Activated CD8-positive, alpha-beta T cell treated with anti-CD3 and anti-CD28 coated beads for 36 hours (primary cell): ENCODE data around the gene ABCA12. TPM values are rescaled to one million over a fixed set of nuclear protein-coding genes. Genes with fewer than 3 reads are reported as not detected.

Source experiments
- ATAC-seq: fragments of 200-7000 bp; cut with Tn5 transposase; one replicate; pipeline ENCODE4 v1.10.0; 2021; ENCODE audit warnings: mild to moderate bottlenecking, moderate library complexity
- CTCF ChIA-PET: fragments of 350-600 bp; sonication (Branson Sonifier 250); formaldehyde crosslinking; loops from one replicate; lab custom pipeline; 2021; ENCODE audit warnings: antibody characterized with exemption; lab: Charles Lee
- POLR2A ChIA-PET: fragments of 350-600 bp; sonication (Branson Sonifier 250); formaldehyde crosslinking; loops from one replicate; lab custom pipeline; 2021; ENCODE audit warnings: antibody characterized with exemption; lab: Charles Lee
- DNase-seq: peaks from one replicate; pipeline ENCODE4 v3.0.0-alpha.2; 2020
- H3K27ac Mint-ChIP-seq: one replicate; pipeline ENCODE4 v1.8.0; 2021; ENCODE audit warnings: mild to moderate bottlenecking, mixed read lengths
- H3K27me3 Mint-ChIP-seq: one replicate; pipeline ENCODE4 v1.8.0; 2021; ENCODE audit warnings: mixed read lengths
- H3K36me3 Mint-ChIP-seq: one replicate; pipeline ENCODE4 v1.8.0; 2021; ENCODE audit warnings: low read depth, mixed read lengths
- H3K4me1 Mint-ChIP-seq: one replicate; pipeline ENCODE4 v1.8.0; 2021; ENCODE audit warnings: low read depth, mixed read lengths
- H3K4me3 Mint-ChIP-seq: one replicate; pipeline ENCODE4 v1.8.0; 2021; ENCODE audit warnings: mild to moderate bottlenecking, moderate library complexity, mixed read lengths
- H3K9me3 Mint-ChIP-seq: one replicate; pipeline ENCODE4 v1.8.0; 2021; ENCODE audit warnings: mixed read lengths
- CTCF ChIP-seq: fragments of 200-600 bp; IDR thresholded peaks from one replicate; pipeline ENCODE4 v1.8.0; 2022; ENCODE audit warnings: antibody characterized with exemption, mild to moderate bottlenecking
- intact Hi-C: fragments of 100-400 bp; cut with micrococcal nuclease; formaldehyde crosslinking; loops from one replicate; pipeline ENCODE4 v1.10.0; 2022
- total RNA-seq, 2 experiments: library from RNA; stranded (reverse); gene quantifications; one replicate each; pipeline ENCODE4 v1.2.3, GENCODE V29; 2021

ABCA12 gene
- total RNA-seq, 2 experiments from 2014 or later, result not detected

- Mint-ChIP-seq H3K4me3 (no peak overlapping the region), H3K36me3 (no peaks in the 10 kb centered on the region)
- no peak for TF ChIP-seq CTCF
These were observed 72.3 kb downstream of the ABCA12 start for GRCh38 chr2:215066124-215066523.

GRCh38 chr2:215063526-215063925, 74.9 kb downstream of the ABCA12 start:
- Mint-ChIP-seq H3K9me3 (no peaks in the 10 kb centered on the region), H3K27ac (no peak overlapping the region), H3K4me3 (no peak overlapping the region), H3K36me3 (no peaks in the 10 kb centered on the region), H3K4me1 (no peaks in the 10 kb centered on the region), H3K27me3 (no peaks in the 10 kb centered on the region)
- ChIA-PET CTCF (no interaction called here), POLR2A (no interaction called here)
- ATAC-seq, result no peak
- DNase-seq, result no peak
- intact Hi-C loops, result no loop called here
- TF ChIP-seq CTCF, result no peak

More at GRCh38 chr2:215066124-215066523, 72.3 kb downstream of the ABCA12 start:
- no peaks in the 10 kb centered on the region for H3K9me3 Mint-ChIP-seq
- H3K27ac Mint-ChIP-seq, result no peak overlapping the region
- H3K27me3 Mint-ChIP-seq, result no peaks in the 10 kb centered on the region
- intact Hi-C loops, result no loop called here
- H3K4me1 Mint-ChIP-seq, result no peaks in the 10 kb centered on the region
- CTCF ChIA-PET, result no interaction called here
- POLR2A ChIA-PET, result no interaction called here
- no peak for DNase-seq
- no peak for ATAC-seq

- intact Hi-C loops, result no loop called here
- Mint-ChIP-seq H3K36me3 (no peaks in the 10 kb centered on the region), H3K9me3 (no peaks in the 10 kb centered on the region), H3K27me3 (no peaks in the 10 kb centered on the region), H3K4me1 (no peaks in the 10 kb centered on the region), H3K4me3 (no peak overlapping the region), H3K27ac (no peak overlapping the region)
- no peak for DNase-seq
- POLR2A ChIA-PET, result no interaction called here
- no peak for ATAC-seq
- CTCF ChIA-PET, result no interaction called here
- no peak for TF ChIP-seq CTCF
These were observed 77.4 kb downstream of the ABCA12 start for GRCh38 chr2:215060861-215061536.

- Mint-ChIP-seq H3K4me3 (no peak overlapping the region), H3K27ac (no peak overlapping the region), H3K9me3 (no peaks in the 10 kb centered on the region), H3K4me1 (no peaks in the 10 kb centered on the region), H3K36me3 (no peaks in the 10 kb centered on the region), H3K27me3 (no peaks in the 10 kb centered on the region)
- intact Hi-C loops, result no loop called here
- ATAC-seq (no peak), DNase-seq (no peak)
- no peak for TF ChIP-seq CTCF
- CTCF ChIA-PET, result no interaction called here
- POLR2A ChIA-PET, result no interaction called here
These were observed 78.7 kb downstream of the ABCA12 start for GRCh38 chr2:215059724-215060123.

- Mint-ChIP-seq H3K36me3 (no peaks in the 10 kb centered on the region), H3K27ac (no peak overlapping the region), H3K4me3 (no peak overlapping the region), H3K4me1 (no peaks in the 10 kb centered on the region), H3K27me3 (no peaks in the 10 kb centered on the region), H3K9me3 (no peaks in the 10 kb centered on the region)
- ATAC-seq (no peak), DNase-seq (no peak)
- POLR2A ChIA-PET, result no interaction called here
- no peak for TF ChIP-seq CTCF
- CTCF ChIA-PET, result no interaction called here
- intact Hi-C loops, result no loop called here
These were observed 82.5 kb downstream of the ABCA12 start for GRCh38 chr2:215055891-215056290.
